Caco-2 (cell line): ENCODE measurements around the gene PSD4. TPM values are rescaled to one million over a fixed set of nuclear protein-coding genes. Genes with fewer than 3 reads are reported as not detected.

Source experiments
- BruUV-seq: library from RNA; stranded (reverse); fragments of 400-500 nt; replicated peaks from 2 replicates; lab custom pipeline; 2021; lab: Mats Ljungman, UMichigan
- CTCF ChIA-PET: fragments of 300-600 bp; sonication (Branson Sonifier 250); formaldehyde crosslinking; loops from one replicate; lab custom pipeline; 2022; ENCODE audit warnings: antibody characterized with exemption; lab: Charles Lee
- POLR2A ChIA-PET: fragments of 300-600 bp; sonication (Branson Sonifier 250); formaldehyde crosslinking; loops from one replicate; lab custom pipeline; 2022; ENCODE audit warnings: antibody characterized with exemption; lab: Charles Lee
- DNase-seq, 2 experiments: peaks; one replicate each; pipeline versions ENCODE4 v3.0.0 to v3.0.0-alpha.2; 2020 to 2022
- H3K27me3 ChIP-seq: replicated peaks from 2 replicates; pipeline ENCODE4 v1.6.0; 2011; ENCODE audit warnings: low read length; ENCODE audit not compliant: control insufficient read depth, insufficient read depth
- H3K36me3 ChIP-seq: 2 replicates; pipeline ENCODE4 v1.5.1; 2011; ENCODE audit warnings: low read length; ENCODE audit not compliant: control insufficient read depth, insufficient read depth
- H3K4me1 ChIP-seq: fragments of 250-450 bp; sonication (Bioruptor Pico); 2 replicates; pipeline ENCODE4 v1.5.1; 2020; ENCODE audit warnings: mild to moderate bottlenecking
- H3K4me3 ChIP-seq: 2 replicates; pipeline ENCODE4 v1.5.1; 2011; ENCODE audit warnings: low read depth, mild to moderate bottlenecking, control low read depth, low read length
- H3K9me3 ChIP-seq: fragments of 250-450 bp; sonication (Bioruptor Pico); 2 replicates; pipeline ENCODE4 v1.5.1; 2020; ENCODE audit warnings: mild to moderate bottlenecking, moderate library complexity
- H3K27ac Mint-ChIP-seq: one replicate; pipeline ENCODE4 v1.8.0; 2022; ENCODE audit warnings: mixed read lengths; ENCODE audit not compliant: unreplicated experiment
- H3K27me3 Mint-ChIP-seq: one replicate; pipeline ENCODE4 v1.8.0; 2022; ENCODE audit warnings: mixed read lengths; ENCODE audit not compliant: insufficient read depth, unreplicated experiment
- H3K36me3 Mint-ChIP-seq: one replicate; pipeline ENCODE4 v1.8.0; 2022; ENCODE audit warnings: mild to moderate bottlenecking, mixed read lengths; ENCODE audit not compliant: insufficient read depth, unreplicated experiment
- H3K4me1 Mint-ChIP-seq: one replicate; pipeline ENCODE4 v1.8.0; 2022; ENCODE audit warnings: low read depth, mixed read lengths; ENCODE audit not compliant: unreplicated experiment
- H3K4me3 Mint-ChIP-seq: one replicate; pipeline ENCODE4 v1.8.0; 2022; ENCODE audit warnings: mild to moderate bottlenecking, moderate library complexity, mixed read lengths; ENCODE audit not compliant: unreplicated experiment
- H3K9me3 Mint-ChIP-seq: one replicate; pipeline ENCODE4 v1.8.0; 2022; ENCODE audit warnings: mixed read lengths; ENCODE audit not compliant: unreplicated experiment
- CTCF ChIP-seq, 2 experiments: fragments of 200-600 bp in 1 of 2; IDR thresholded peaks; 1 replicate in 1 of 2; 2 replicates in 1 of 2; pipeline versions ENCODE4 v1.5.1 to v1.8.0; 2011 to 2022; ENCODE audit warnings: antibody characterized with exemption in 1 of 2, control low read depth in 1 of 2, inconsistent platforms in 1 of 2, low read depth in 1 of 2, low read length in 1 of 2, mild to moderate bottlenecking in 1 of 2, moderate library complexity in 1 of 2; ENCODE audit not compliant: insufficient read depth in 1 of 2, severe bottlenecking in 1 of 2, unreplicated experiment in 1 of 2
- intact Hi-C: fragments of 100-400 bp; cut with micrococcal nuclease; formaldehyde crosslinking; loops from one replicate; pipeline ENCODE4 v1.10.0; 2022; ENCODE audit not compliant: unreplicated experiment
- total RNA-seq: library from RNA; stranded (reverse); gene quantifications from 2 replicates; pipeline ENCODE4 v1.2.3, GENCODE V29; 2022

The PSD4 gene
- total RNA-seq, 1 experiment from 2014 or later: 18.7 TPM

GRCh38 chr2:113198048-113198789 lies 24.4 kb downstream of the PSD4 start:
- H3K27ac Mint-ChIP-seq: peak overlapping the region; percentile 83
- Histone ChIP-seq H3K4me1 (peaks cover 16% of the 10 kb centered on the region), H3K4me3 (peak overlapping the region; percentile 62), H3K9me3 (no peaks in the 10 kb centered on the region), H3K27me3 (no peaks in the 10 kb centered on the region), H3K36me3 (no peaks in the 10 kb centered on the region; the same call in 1 of the 2 replicates)
- no peaks in the 10 kb centered on the region for H3K9me3 Mint-ChIP-seq
- H3K27me3 Mint-ChIP-seq: no peaks in the 10 kb centered on the region
- DNase-seq: no peak
- no TSS peak for BruUV-seq
- peaks cover 7% of the 10 kb centered on the region for H3K36me3 Mint-ChIP-seq
- no peaks in the 10 kb centered on the region for H3K4me1 Mint-ChIP-seq
- ChIA-PET POLR2A (interaction anchor here (0.7 to 2.3 kb wide), 7 partner anchors 13 to 60 kb away, joined by 3 to 16 read pairs (median 5); no protein-coding TSS in a partner anchor), CTCF (interaction anchor here (0.7 to 3.2 kb wide), 26 partner anchors 10 to 209 kb away, joined by 3 to 78 read pairs (median 6); partner anchors contain the start of genes PAX8 and PSD4)
- intact Hi-C loops: loop anchor here (1.0 to 2.0 kb wide), 2 partner anchors 15 to 42 kb away; no protein-coding TSS in a partner anchor
- no peak for TF ChIP-seq CTCF (IDR thresholded peaks at IDR 0.05; ENCODE audit: insufficient read depth in 1 of 2, low read depth in 1 of 2, low read length in 1 of 2, severe bottlenecking in 1 of 2, unreplicated experiment in 1 of 2)
- H3K4me3 Mint-ChIP-seq: peak overlapping the region; percentile 81

GRCh38 chr2:113198790-113199612 lies 25.2 kb downstream of the PSD4 start:
- intact Hi-C loops: loop anchor here (1.0 to 2.0 kb wide), 4 partner anchors 16 to 119 kb away; no protein-coding TSS in a partner anchor
- peak; percentile 89 to 92 for TF ChIP-seq CTCF (IDR thresholded peaks at IDR 0.05; ENCODE audit: insufficient read depth in 1 of 2, low read depth in 1 of 2, low read length in 1 of 2, severe bottlenecking in 1 of 2, unreplicated experiment in 1 of 2)
- Mint-ChIP-seq H3K4me1 (peaks cover 1% of the 10 kb centered on the region), H3K36me3 (peaks cover 7% of the 10 kb centered on the region), H3K27ac (peak overlapping the region; percentile 83), H3K9me3 (no peaks in the 10 kb centered on the region), H3K27me3 (no peaks in the 10 kb centered on the region), H3K4me3 (peak overlapping the region; percentile 81)
- Histone ChIP-seq H3K9me3 (no peaks in the 10 kb centered on the region), H3K36me3 (no peaks in the 10 kb centered on the region; the same call in 1 of the 2 replicates), H3K4me1 (peaks cover 16% of the 10 kb centered on the region), H3K4me3 (peak overlapping the region; percentile 62), H3K27me3 (no peaks in the 10 kb centered on the region)
- POLR2A ChIA-PET: interaction anchor here (0.6 to 2.3 kb wide), 9 partner anchors 12 to 61 kb away, joined by 3 to 16 read pairs (median 5); no protein-coding TSS in a partner anchor
- DNase-seq: peak; percentile 90 to 97
- BruUV-seq: no TSS peak
- CTCF ChIA-PET: interaction anchor here (0.7 to 3.2 kb wide), 29 partner anchors 10 to 240 kb away, joined by 3 to 78 read pairs (median 5); partner anchors contain the start of genes PAX8 and PSD4
